Renal pelvis (tissue), 4 donors: Measurements from ENCODE around the gene RFTN1. TPM values are rescaled to one million over a fixed set of nuclear protein-coding genes. Genes with fewer than 3 reads are reported as not detected.

Experiments
- DNase-seq: peaks from one replicate; pipeline ENCODE4 v3.0.0-alpha.2; 2013
- polyA plus RNA-seq, 3 donors: library from polyadenylated mRNA; unstranded; fragments of 120-200 nt; gene quantifications; one replicate each; pipeline ENCODE4 v1.2.1, GENCODE V29; 2013; ENCODE audit not compliant: insufficient read length in 3 of 3

The RFTN1 gene
- polyA plus RNA-seq, 3 donors = 25.1 to 32.5 (median 31.6) TPM

- DNase-seq = no peak
Observed at GRCh38 chr3:16305111-16305541, 208.4 kb downstream of the RFTN1 start.

DNA sequence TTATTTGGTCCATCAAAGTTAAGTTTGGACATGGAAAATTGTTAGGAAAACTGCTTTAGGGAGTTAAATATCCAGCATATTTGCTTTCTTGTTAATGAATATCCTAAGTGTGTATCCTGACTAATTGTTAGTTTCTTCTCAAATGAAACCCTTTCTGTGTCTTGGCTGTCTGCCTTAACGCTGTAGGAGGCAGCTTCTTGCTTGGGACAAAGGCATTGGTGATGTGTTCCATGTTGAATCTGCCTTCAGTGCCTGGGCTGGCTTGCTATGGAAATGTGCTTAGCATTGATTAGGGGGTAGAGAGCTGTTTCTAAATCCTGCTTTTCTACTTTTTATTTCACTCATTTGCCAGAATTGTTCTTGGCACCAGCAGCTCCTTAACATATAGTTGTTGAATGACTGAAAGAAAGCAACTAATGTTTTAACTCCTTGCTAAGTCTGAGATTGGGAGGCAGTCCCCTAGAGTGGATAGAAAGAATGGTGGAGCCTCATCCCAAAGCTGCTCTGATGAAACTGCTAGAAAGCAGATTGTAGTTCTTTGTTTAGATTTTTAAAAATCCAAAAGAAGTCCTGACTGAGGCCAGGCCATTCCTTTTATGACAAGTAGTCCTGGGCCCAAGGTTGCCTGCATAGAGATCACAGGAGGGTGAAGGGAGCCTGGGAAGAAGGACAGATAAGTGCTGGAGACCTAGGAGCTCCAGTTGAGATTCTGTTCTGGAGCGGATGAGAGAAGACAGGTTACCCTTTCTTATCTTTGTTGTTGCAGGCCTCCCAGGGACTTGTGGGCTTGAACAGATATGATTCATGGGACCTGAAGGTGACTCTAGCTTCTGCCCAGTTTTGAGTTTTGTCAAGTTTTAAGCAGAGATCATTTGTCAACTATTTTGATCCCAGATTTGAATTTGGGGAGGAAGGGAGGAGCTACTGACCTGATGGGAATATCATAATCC lies 209.2 kb downstream of the RFTN1 start:
- DNase-seq = no peak

GRCh38 chr3:16303037-16303575 lies 210.4 kb downstream of the RFTN1 start:
- DNase-seq = no peak

DNA sequence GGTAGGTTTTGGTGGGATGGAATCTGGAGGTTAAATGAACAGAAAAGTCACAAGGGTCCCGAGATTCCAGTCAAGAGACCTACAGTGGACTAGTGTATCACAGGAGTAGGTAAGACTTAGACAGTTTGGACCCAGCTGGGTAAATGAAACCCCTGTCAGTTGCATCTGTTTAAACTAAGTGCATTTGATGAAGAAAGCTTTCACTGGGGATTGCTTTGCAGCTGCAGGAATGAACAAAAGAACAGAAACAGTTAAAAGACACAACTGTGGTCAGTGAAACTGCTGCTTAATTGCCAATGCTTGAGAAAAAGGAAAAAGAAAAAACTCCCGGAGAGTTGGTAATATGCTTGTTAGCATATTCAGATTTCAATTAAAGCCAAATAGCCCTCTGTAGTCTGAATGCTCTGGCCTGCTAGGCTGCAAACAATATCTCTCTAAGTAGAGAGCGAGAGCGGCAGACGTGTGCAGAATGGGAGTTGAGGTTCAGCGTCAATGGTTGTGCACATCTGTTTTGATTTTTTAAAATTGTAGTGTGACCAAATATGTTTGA lies 211.3 kb downstream of the RFTN1 start:
- no peak for DNase-seq

DNA sequence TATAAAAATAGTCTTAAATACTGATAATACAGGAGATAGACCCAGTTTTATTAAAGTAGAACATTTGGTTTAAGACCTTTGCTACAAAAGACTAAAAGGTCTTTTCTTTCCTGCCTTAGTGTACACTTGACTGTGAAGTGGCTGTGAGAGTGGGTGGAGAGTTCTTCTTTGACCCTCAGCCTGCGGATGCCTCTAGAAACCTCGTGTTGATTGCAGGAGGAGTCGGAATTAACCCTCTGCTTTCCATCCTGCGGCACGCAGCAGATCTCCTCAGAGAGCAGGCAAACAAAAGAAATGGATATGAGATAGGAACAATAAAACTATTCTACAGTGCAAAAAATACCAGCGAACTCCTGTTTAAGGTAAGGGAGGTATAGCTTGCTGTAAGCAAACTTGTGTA lies 212.0 kb downstream of the RFTN1 start:
- DNase-seq = no peak

GRCh38 chr3:16300881-16301359 lies 212.6 kb downstream of the RFTN1 start:
- no peak for DNase-seq

DNA sequence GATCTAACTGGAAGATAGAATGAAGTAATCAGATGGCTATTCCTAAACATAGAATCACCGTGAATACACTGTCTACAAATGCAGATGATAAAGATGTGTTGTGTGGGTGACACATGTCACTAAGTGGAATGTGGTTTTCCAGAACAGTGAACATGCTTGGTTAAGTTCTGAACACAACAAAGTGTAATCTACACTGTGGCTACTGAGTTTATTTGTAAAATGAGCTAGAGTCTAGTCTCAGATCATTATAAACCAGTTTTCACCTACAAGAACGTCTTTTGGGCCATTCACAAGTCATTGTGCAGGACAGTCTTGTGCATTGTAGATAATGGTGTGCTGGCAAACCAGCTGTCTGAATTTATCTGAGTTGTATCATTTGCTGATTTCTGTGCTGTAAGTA lies 213.2 kb downstream of the RFTN1 start:
- no peak for DNase-seq

- DNase-seq = no peak
Observed at GRCh38 chr3:16299746-16300145, 213.8 kb downstream of the RFTN1 start.

DNA sequence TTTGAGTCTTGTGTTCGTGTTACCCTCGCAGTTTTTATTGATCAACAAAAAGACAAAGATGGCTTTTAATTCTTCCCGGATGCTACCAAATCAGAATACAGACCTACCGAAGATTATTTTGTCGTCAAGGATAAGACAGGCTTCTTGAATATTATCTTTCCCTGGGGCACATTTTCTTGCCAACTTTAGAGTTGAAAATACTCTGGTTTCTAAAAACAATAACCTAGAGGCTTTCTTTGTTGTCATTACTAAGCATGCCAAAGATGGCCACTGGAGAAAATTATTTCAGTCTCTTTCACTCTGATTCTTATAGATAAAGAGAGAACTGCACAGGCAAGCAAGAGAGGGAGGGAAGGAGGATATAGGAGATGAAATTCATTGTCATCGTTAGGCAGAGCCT lies 214.6 kb downstream of the RFTN1 start:
- no peak for DNase-seq

GRCh38 chr3:16297997-16298885 lies 215.3 kb downstream of the RFTN1 start:
- DNase-seq = no peak

DNA sequence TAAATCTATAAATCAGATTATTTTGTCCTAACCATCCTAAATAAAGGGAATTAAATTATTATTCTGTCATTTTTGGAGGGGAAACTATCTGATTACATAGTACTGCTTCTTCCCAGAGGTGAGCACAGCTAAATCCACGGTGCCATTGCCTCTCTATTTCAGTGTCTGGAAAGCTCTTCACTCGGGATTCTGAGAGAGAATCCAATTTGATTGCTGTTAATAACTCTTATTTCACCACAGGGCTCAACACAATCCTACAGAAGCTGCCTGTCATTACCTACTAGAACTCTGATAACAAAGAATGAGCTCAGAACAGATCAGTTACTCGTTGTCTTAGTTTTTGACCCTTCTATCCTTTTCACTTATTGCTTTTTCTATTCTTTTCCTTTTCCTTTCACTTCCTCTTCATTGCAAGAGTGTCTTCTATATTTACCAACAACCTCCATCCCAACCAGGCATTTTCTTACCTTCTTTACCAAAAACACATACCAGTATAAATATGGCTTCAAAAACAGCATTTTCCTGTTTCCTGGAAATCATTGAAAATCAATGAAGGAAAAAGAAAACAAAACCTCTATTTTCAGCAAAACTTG lies 218.1 kb downstream of the RFTN1 start:
- DNase-seq = no peak

- no peak for DNase-seq
Observed at GRCh38 chr3:16294844-16295243, 218.7 kb downstream of the RFTN1 start.

GRCh38 chr3:16290827-16291196 lies 222.7 kb downstream of the RFTN1 start:
- DNase-seq = no peak

DNA sequence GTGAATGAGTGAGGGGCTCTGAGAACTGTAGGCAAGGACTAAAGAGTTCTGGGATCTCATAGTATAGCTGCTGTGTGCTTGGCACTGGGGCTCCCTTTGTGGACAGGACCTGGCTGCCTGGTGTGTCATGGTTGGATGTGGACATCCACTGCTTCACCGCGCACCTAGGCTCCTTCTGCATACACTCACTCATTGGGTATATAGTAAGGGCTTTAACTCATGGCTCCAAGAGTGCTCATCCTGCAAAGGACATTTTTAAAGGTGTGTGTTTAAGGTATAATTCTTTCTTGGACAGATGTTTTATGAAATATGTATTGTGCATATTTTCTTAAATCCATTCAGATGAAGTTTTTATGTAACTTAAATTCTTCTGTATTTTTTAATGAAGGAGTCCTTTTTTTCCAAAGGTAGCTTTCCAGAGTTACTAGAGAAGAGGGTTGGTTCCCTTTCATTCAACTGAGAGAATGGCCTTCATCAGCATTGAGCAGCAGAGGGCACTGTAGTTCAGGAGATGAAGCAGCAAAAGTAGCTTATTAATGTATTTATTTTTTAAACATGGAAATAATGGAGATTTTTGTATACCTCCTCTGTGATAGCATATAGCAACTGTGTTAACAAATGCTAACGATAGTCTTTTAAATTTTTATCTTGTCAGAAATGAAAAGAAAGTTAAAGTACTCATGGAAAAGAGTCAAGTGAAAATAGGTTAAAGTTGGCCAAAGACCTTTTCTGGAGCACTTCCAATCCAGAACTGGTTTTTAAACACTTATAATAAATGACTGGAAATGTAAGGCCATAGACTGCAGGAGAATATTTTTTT lies 223.3 kb downstream of the RFTN1 start:
- peak; percentile 29 for DNase-seq

- no peak for DNase-seq
Observed at GRCh38 chr3:16289144-16289889, 224.2 kb downstream of the RFTN1 start.

DNA sequence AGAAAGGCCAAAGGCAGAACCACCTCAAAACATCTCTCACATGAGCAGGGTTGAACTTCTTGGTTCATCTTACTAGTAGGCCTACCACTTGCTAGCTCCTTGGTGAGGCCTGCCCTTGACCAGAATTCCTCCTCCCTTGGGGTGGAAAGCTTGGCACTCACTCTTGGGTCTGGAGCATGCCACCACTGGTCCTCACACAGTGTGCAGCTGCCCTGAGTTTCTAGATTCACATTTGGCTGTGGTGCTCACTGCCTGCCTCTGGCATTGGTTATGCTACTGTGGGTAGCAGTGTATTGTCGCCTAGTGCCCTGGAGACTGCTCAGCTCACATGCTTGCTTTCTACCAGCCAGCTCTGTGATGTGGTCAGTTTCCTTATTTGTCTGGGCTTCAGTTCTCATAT lies 224.8 kb downstream of the RFTN1 start:
- no peak for DNase-seq

DNA sequence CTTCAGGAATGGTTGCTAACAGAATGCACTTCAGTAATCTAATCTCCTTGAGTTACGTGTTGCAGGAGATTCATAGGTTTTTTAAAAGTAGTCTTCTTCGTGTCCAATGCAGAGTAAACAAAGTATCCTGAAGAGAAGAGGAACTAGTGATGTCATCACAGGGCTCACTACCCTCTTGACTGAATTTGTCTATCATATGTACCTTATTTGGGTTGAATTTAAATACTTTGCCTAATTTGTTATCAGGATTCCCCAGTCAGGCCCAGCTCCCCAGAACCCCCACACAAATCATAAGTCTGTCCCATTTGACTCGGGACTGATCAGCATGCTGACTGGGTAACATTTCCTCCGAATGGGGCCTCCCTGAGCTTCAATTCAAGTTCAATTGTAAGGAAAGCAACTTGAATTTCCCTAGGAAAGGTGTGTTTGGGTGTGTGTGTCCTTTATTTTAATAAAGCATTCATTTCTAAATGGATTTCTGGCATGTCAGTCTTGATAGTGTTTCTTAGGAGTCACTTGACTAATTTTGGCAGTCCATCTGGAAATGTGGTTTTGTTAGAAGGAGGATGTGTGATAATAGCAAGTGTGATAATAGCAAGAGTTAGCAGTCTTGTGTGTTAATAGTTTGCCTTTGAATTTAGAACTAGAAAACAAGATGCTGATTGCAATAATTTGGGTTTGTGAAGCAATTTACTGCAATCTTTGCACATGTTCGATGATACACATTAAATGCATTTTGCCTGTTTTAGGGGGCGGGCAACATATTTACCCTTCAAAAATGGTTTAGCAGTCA lies 226.6 kb downstream of the RFTN1 start:
- no peak for DNase-seq

GRCh38 chr3:16286161-16286560 lies 227.3 kb downstream of the RFTN1 start:
- no peak for DNase-seq

DNA sequence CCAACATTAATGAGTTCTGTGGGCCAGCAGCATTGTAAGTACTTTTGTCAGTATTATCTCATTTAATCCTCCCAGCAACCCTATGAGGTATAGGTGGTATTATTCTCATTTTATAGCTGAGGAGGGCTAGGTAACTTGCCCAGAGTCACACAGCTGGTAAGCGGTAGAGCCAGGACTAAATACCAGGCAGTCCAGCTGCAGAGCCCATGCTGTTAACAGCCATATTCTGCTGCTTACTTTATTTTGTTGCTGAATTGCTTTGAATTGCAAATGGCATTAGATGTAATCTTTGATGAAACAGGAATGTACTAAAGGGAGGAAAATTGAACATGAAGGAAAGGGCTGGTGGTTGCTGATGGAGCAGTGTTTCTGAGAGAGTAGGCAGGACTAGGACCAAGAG lies 228.9 kb downstream of the RFTN1 start:
- no peak for DNase-seq
